ENCODE results near the gene NFS1. TPM values are rescaled to one million over a fixed set of nuclear protein-coding genes. Genes with fewer than 3 reads are reported as not detected.

Gene NFS1
- total and polyA plus RNA-seq, 2 of the 8 experiments (the other 6 are each of a cell fraction or from before 2014, with no cell fraction given): 26.1 to 38.8 TPM

- no peak overlapping the region for H3K27ac ChIP-seq (ENCODE audit: low read depth, low read length)
- H3K4me2 ChIP-seq (ENCODE audit: insufficient read depth in 1 of 2, low read depth in 2 of 2, low read length in 2 of 2): no peak overlapping the region
- H3K27me3 ChIP-seq (replicated peaks in 1 of 4; ENCODE audit: control insufficient read depth in 3 of 4, extremely low read depth in 1 of 4, insufficient read depth in 3 of 4, low read length in 3 of 4): no peaks in the 10 kb centered on the region
- no peak overlapping the region for H3K4ac ChIP-seq (replicated peaks; ENCODE audit: insufficient read length, low read depth, low read length)
- H2AK5ac ChIP-seq (ENCODE audit: low read depth, low read length): no peak overlapping the region
- peaks cover 20 to 30% of the 10 kb centered on the region in 2 experiments for H4K20me1 ChIP-seq (replicated peaks in 1 of 2; ENCODE audit: control insufficient read depth in 1 of 2, insufficient read depth in 2 of 2, low read length in 2 of 2)
- ChIA-PET CTCF (ENCODE audit: partially characterized antibody) (no interaction called here), POLR2A (ENCODE audit: partially characterized antibody) (interaction anchor here (0.6 to 45.3 kb wide), 8 partner anchors 2 to 162 kb away, joined by 3 to 2341 read pairs (median 4); partner anchors contain the start of genes NFS1, PHF20, RBM39 and ROMO1)
- no peak overlapping the region for H2BK20ac ChIP-seq (ENCODE audit: low read length)
- no peak overlapping the region for H3K56ac ChIP-seq (replicated peaks; ENCODE audit: insufficient read length, low read depth, low read length)
- FAIRE-seq (no peak), DNase-seq (ENCODE audit: low read depth in 1 of 2, low spot score in 2 of 2) (no peak)
- no peaks in the 10 kb centered on the region for H3K9me3 ChIP-seq (ENCODE audit: insufficient read depth in 2 of 2, low read depth in 1 of 2, low read length in 1 of 2)
- TF ChIP-seq SRF (IDR thresholded peaks at IDR 0.05; ENCODE audit: low read depth, low read length) (no peak), TBP (IDR thresholded peaks at IDR 0.05; ENCODE audit: low read depth, low read length) (no peak), POLR2A (IDR thresholded peaks at IDR 0.05; ENCODE audit: control extremely low read depth in 1 of 2, low read depth in 2 of 2, low read length in 2 of 2) (peak in 1 of 2 experiments; percentile 17; a peak in 2 of 3 replicates)
- H3K36me3 ChIP-seq (ENCODE audit: control insufficient read depth in 2 of 4, insufficient read depth in 4 of 4, low read length in 3 of 4): peaks cover 55 to 99% (median 90%) of the 10 kb centered on the region in 4 experiments
- H3K23ac ChIP-seq (ENCODE audit: insufficient read length): no peak overlapping the region
- H3K4me3 ChIP-seq (ENCODE audit: extremely low read depth in 1 of 4, insufficient read depth in 2 of 4, low read depth in 3 of 4, low read length in 4 of 4): no peak overlapping the region
- H2BK5ac ChIP-seq (ENCODE audit: low read depth, low read length): no peak overlapping the region
- H2BK12ac ChIP-seq (ENCODE audit: low read depth, low read length): no peak overlapping the region
- peaks cover under 1% of the 10 kb centered on the region; the same call in 1 of the 2 replicates for H3K79me1 ChIP-seq (ENCODE audit: low read depth, low read length)
- no peak overlapping the region for H4K91ac ChIP-seq (replicated peaks; ENCODE audit: insufficient read length, low read length)
- H3K79me2 ChIP-seq (ENCODE audit: control insufficient read depth in 1 of 2, insufficient read depth in 2 of 2, low read length in 2 of 2): peaks cover 8 to 91% of the 10 kb centered on the region in 2 experiments
- H2BK120ac ChIP-seq (replicated peaks; ENCODE audit: low read depth, low read length): no peak overlapping the region
- H3K9ac ChIP-seq (replicated peaks in 1 of 4; ENCODE audit: extremely low read depth in 1 of 4, low read depth in 3 of 4, low read length in 3 of 4): no peak overlapping the region
- WGBS, 2 experiments (ENCODE audit: extremely low coverage in 1 of 2, insufficient coverage in 1 of 2, insufficient read length in 1 of 2, insufficient replicate concordance in 2 of 2, low coverage in 1 of 2, low lambda C conversion rate in 2 of 2, missing lambda C conversion rate in 1 of 2): 93% methylated on average over 24 of the region's 24 CpGs; no CpG with 5 or more reads in 1 of the 2 experiments
- no peak overlapping the region for H2BK15ac ChIP-seq (ENCODE audit: low read length)
- no peaks in the 10 kb centered on the region for H3K4me1 ChIP-seq (replicated peaks in 1 of 4; ENCODE audit: control insufficient read depth in 3 of 4, insufficient read depth in 4 of 4, low read length in 3 of 4)
- no peak overlapping the region for H4K5ac ChIP-seq (ENCODE audit: insufficient read length, low read depth, low read length)
- H3K18ac ChIP-seq (ENCODE audit: extremely low read depth, low read length): no peak overlapping the region
- no peak overlapping the region for H3K14ac ChIP-seq (ENCODE audit: insufficient read length)
- H2AFZ ChIP-seq (ENCODE audit: low read length): no peak overlapping the region
- no peaks in the 10 kb centered on the region for H3K23me2 ChIP-seq (ENCODE audit: low read depth, low read length)
- H4K8ac ChIP-seq (ENCODE audit: extremely low read depth, insufficient read depth, low read length): no peak overlapping the region; the same call in 1 of the 2 replicates
Observed at GRCh38 chr20:35731862-35732643, 32.9 kb upstream of the NFS1 start.
